PC-3 (cell line): ENCODE data around the gene PPP1R26.

Source experiments
- CTCF ChIP-seq: fragments of 300-600 bp; sonication (generic); conservative IDR thresholded peaks from 2 replicates; pipeline ENCODE4 v1.5.1; 2017; ENCODE audit warnings: antibody characterized with exemption, low read depth, mild to moderate bottlenecking, low read length
- EZH2 ChIP-seq: fragments of 300-600 bp; sonication (generic); IDR thresholded peaks from one replicate; pipeline ENCODE4 v1.6.1; 2017; ENCODE audit warnings: antibody characterized with exemption, mild to moderate bottlenecking, low read length; ENCODE audit not compliant: unreplicated experiment

- no peak for TF ChIP-seq CTCF
- no peak for TF ChIP-seq EZH2
These were observed 15.4 kb downstream of the PPP1R26 start for GRCh38 chr9:135494791-135495559.
